ENCODE data around the gene ST6GALNAC5.

DNA sequence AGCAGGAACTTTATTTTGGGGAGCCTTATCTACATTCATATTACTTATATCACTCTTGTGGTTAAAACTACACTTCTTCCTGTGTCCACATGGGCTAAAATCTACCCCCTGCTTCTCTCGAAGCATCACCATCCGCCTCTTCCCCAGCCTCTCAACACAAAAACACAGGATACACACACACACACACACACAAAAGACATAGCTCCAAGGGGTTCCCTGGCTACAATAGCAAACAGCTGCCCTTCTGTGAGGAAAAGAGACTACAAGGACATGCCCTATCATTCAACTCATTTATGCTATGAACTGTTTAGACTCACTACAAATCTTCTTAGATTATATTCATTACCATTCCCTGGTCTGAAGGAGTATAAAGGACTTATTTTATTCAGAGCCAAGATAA lies 197.0 kb downstream of the ST6GALNAC5 start:
- TF ChIP-seq ZNF274 (IDR thresholded peaks at IDR 0.05; ENCODE audit: low read depth, low read length), result no peak
- TF ChIP-seq YY1 (IDR thresholded peaks at IDR 0.05; ENCODE audit: insufficient read depth, insufficient read length), result no peak
- no peak for TF ChIP-seq SUZ12 (IDR thresholded peaks at IDR 0.05; ENCODE audit: extremely low read depth, insufficient read depth, insufficient read length)
